Measurements from ENCODE around the gene DTHD1. TPM values are rescaled to one million over a fixed set of nuclear protein-coding genes. Genes with fewer than 3 reads are reported as not detected.

The DTHD1 gene
- total and polyA plus RNA-seq, 10 donors = 0.18 to 12.2 (median 8.7) TPM

- Histone ChIP-seq H3K4me1 (peaks cover 0 to 20% (median 2%) of the 10 kb centered on the region in 6 donors), H3K36me3 (no peaks in the 10 kb centered on the region), H3K9me3 (no peaks in the 10 kb centered on the region), H3K27ac (no peak overlapping the region), H3K27me3 (replicated peaks in 1 of 7) (no peaks in the 10 kb centered on the region), H3K4me3 (no peak overlapping the region)
- no peak for TF ChIP-seq POLR2AphosphoS5 (IDR thresholded peaks at IDR 0.05)
- TF ChIP-seq POLR2A (IDR thresholded peaks at IDR 0.05) = no peak
- no peak for TF ChIP-seq CTCF (IDR thresholded peaks at IDR 0.05 in 8 of 11, conservative IDR thresholded peaks at IDR 0.05 in 3 of 11)
- 72 to 84% (median 81%) methylated on average over 7 of the region's 7 CpGs for WGBS, 5 donors
- DNase-seq = no peak
- intact Hi-C loops (cut with DNase I; ENCODE audit: low total_unique reads) = no loop called here
Observed at GRCh38 chr4:36292556-36293188, 11.3 kb downstream of the DTHD1 start.

GRCh38 chr4:36301127-36301526 is 19.7 kb downstream of the DTHD1 start:
- peaks cover 0 to 21% (median 9%) of the 10 kb centered on the region in 6 donors for H3K4me1 ChIP-seq
- no peaks in the 10 kb centered on the region for H3K27me3 ChIP-seq (replicated peaks in 1 of 7)
- intact Hi-C loops (cut with DNase I; ENCODE audit: low total_unique reads) = no loop called here
- H3K4me3 ChIP-seq = no peak overlapping the region
- H3K36me3 ChIP-seq = no peaks in the 10 kb centered on the region
- WGBS, 5 donors = 93 to 97% (median 95%) methylated on average over 2 of the region's 2 CpGs
- no peaks in the 10 kb centered on the region for H3K9me3 ChIP-seq
- DNase-seq = no peak
- TF ChIP-seq POLR2AphosphoS5 (IDR thresholded peaks at IDR 0.05) (no peak), POLR2A (IDR thresholded peaks at IDR 0.05) (no peak), CTCF (IDR thresholded peaks at IDR 0.05 in 8 of 11, conservative IDR thresholded peaks at IDR 0.05 in 3 of 11) (no peak)
- no peak overlapping the region for H3K27ac ChIP-seq

- Histone ChIP-seq H3K36me3 (no peaks in the 10 kb centered on the region), H3K27me3 (replicated peaks in 1 of 7) (no peaks in the 10 kb centered on the region), H3K9me3 (no peaks in the 10 kb centered on the region), H3K27ac (peak overlapping the region in 4 of 8 donors; percentile 27 to 69 (median 54)), H3K4me3 (no peak overlapping the region), H3K4me1 (peaks cover 0 to 27% (median 9%) of the 10 kb centered on the region in 6 donors)
- WGBS, 5 donors = 48 to 64% (median 57%) methylated on average over 3 of the region's 3 CpGs
- TF ChIP-seq POLR2A (IDR thresholded peaks at IDR 0.05) = no peak
- intact Hi-C loops (cut with DNase I; ENCODE audit: low total_unique reads) = no loop called here
- no peak for DNase-seq
Observed at GRCh38 chr4:36303426-36304137, 22.2 kb downstream of the DTHD1 start.

- H3K4me3 ChIP-seq = no peak overlapping the region
- TF ChIP-seq POLR2A (IDR thresholded peaks at IDR 0.05) (no peak), CTCF (IDR thresholded peaks at IDR 0.05 in 8 of 11, conservative IDR thresholded peaks at IDR 0.05 in 3 of 11) (no peak), POLR2AphosphoS5 (IDR thresholded peaks at IDR 0.05) (no peak)
- peak overlapping the region in 4 of 8 donors; percentile 27 to 69 (median 54) for H3K27ac ChIP-seq
- H3K4me1 ChIP-seq = peaks cover 0 to 30% (median 9%) of the 10 kb centered on the region in 6 donors
- DNase-seq = no peak
- H3K9me3 ChIP-seq = no peaks in the 10 kb centered on the region
- 67 to 76% (median 73%) methylated on average over 1 of the region's 1 CpG for WGBS, 5 donors
- intact Hi-C loops (cut with DNase I; ENCODE audit: low total_unique reads) = no loop called here
- no peaks in the 10 kb centered on the region for H3K36me3 ChIP-seq
- H3K27me3 ChIP-seq (replicated peaks in 1 of 7) = no peaks in the 10 kb centered on the region
Observed at GRCh38 chr4:36304138-36304681, 22.8 kb downstream of the DTHD1 start.
